Measurements from ENCODE around the gene TES.
"Not testable (repeated sequence)": the region's sequence is repeated elsewhere in the genome, so short reads cannot be mapped to it uniquely, and the experiment has no call there.

TES gene

DNA sequence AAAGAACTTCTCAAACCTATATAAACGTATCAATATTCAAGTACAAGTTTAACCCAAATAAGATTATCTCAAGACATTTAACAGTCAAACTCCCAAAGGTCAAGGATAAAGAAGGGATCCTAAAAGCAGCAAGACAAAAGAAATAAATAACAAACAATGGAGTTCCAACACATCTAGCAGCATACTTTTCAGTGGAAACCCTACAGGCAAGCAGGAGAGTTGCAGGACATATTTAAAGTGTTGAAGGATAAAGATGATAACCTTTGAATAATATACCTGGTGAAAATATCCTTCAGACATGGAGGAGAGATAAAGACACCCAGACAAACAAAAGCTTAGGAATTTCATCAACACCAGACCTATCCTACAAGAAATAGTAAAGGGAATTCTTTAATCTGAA lies 82.8 kb downstream of the TES start:
- DNase-seq = no peak

DNA sequence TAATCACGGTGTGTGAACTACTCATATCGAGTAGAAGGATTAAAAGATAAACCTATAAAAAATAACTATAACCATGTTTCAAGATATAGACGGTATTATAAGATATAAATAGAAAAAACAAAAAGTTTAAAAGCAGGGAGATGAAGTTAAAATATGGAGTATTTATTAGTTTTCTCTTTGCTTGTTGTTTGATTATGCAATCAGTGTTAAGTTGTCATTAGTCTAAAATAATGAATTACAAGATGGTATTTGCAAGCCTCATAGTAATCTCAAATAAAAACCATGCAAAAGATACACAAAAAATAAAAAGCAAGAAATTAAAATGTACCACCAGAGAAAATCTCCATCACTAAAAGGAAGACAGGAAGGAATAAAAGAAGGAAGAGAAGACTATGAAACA lies 83.3 kb downstream of the TES start:
- DNase-seq = no peak

DNA sequence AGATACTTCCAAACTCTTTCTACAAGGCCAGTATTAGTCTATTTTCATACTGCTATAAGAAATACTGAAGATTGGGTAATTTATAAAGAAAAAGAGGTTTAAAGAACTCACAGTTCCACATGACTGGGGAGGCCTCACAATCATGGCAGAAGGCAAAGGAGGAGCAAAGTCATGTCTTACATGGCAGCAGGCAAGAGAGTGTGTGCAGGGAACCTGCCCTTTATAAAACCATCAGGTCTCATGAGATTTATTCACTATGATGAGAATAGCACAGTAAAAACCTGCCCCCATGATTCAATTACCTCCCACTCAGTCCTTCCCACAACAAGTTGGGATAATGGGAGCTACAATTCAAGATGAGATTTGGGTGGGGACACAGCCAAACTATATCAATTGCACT lies 85.6 kb downstream of the TES start:
- not testable (repeated sequence) for DNase-seq

DNA sequence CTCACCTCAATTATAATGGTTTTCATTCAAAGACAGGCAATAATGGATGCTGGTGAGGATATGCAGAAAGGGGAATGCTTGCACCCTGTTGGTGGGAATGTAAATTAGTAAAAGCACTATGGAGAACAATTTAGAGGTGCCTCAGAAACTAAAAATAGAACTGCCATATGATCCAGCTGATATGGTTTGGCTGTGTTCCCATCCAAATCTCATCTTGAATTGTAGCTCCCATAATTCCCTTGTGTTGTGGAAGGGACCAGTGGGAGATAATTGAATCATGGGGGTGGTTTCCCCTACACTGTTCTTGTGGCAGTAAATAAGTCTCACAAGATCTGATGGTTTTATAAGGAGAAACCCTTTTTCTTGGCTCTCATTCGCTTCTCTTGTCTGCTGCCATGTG lies 87.7 kb downstream of the TES start:
- no peak for DNase-seq

DNA sequence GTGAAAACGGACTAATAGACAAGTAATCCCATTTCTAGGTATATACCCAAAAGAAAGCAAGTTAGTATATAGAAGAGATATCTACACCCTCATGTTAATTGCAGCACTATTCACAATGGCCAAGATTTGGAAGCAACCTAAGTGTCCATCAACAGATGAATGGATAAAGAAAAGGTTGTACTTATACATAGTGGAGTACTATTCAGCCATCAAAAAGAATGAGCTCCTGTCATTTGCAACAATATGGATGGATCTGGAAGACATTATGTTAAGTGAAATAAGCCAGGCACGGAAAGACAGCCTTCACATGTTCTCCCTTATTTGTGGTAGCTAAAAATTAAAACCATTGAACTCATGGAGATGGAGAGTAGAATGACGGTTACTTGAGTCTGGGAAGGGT lies 88.2 kb downstream of the TES start:
- no peak for DNase-seq

DNA sequence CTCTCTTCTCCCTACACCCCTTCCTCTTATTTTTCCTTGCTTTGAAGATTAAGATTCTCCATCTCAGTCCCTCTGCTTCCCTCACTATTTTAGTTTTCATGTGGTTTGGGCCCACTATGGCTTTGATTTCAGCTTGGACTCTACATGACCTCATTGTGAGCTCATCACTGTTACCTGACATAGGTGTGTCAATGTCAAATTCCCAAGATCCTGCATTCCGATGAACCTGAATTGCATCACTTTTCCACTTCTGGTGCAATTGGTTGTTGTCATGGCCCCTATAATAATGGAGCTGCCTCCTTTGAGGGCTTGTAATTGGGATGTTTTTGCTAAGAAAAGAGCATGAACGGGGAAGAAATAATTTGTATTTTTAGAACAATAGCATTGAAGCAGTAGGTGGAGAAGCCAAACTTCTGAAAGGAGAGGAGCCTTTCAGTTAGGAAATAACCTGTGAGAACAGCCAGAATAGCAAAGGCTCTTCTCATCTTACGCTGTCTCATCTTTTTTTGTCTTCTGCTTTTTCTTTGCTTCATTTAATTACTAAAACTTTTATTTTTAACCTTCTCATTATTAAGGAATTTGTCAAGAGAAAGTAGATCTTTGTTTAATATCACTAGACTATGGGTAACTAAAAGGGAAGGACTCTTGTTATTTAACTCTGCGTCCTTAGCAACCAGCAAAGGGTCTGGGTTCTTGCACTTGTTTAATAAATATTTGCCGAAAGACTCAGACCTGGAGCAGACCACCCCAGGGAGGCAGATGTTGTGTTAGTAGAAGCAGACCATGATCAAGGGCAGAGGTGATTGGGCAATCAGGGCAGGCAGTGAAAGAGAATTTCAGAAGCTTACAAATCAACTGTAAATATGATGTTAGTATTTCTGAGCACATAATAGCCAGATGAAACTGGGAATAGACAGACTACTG lies 95.4 kb downstream of the TES start:
- no peak for DNase-seq

DNA sequence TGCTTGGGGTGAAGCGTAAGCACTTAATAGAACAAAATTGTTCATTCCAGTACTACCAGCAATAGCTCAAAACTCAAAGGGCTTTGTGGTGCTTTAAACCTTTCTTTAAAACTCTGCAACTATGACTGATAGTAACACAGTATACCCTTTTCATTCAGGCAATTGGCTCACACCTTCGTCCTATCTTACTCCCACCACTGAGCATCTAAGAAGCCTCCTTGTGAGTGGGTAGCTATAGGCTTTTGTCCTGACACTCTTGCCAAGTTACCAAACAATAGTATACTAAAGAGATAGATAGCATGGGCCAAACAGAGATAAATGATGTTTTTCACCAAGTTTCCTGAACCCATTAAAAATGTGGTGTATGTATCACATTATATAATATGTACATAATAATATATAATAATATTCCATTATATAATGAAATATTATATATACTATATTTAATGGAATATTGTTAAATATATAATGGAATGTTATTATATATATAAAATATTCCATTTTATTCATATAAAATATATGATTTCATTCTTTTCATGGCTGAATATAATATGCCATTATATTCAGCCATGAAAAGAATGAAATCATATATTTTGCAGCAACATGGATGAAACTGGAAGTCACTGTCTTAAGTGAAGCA lies 96.2 kb downstream of the TES start:
- no peak for DNase-seq

DNA sequence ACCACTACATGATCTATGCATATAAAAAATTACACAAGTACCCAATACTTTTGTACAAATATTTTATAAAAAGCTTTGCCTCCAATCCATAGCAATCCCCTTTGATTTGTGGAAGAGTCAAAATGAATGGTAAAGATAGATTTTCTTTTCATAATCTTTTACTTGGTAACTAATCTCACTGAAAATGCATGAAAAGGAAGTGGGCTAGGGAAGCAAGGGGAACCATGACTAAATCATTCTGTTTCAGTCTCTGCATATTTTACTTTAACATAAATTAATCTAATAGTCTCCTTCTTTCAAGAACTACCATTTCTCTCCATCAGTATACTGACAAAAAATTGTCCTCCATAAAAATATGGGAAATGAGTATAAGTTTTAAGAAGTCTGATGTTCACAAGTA lies 96.9 kb downstream of the TES start:
- no peak for DNase-seq

All from CD4-positive, alpha-beta T cell treated with Interleukin-4 for 1 hour (primary cell).